Body of pancreas (tissue), 2 donors: Measurements from ENCODE around the gene PSEN2. TPM values are rescaled to one million over a fixed set of nuclear protein-coding genes. Genes with fewer than 3 reads are reported as not detected.

Experiments used
- total RNA-seq, 2 donors: library from RNA; depleted of rRNA; stranded (reverse); fragments of >200 nt; gene quantifications; one replicate each; pipeline ENCODE4 v1.1.0, GENCODE V29; 2016

Gene PSEN2
- total RNA-seq, 2 donors from 2014 or later: 80.9 to 98.9 TPM

Other genes with a start within 250 kb of the PSEN2 start
- gene ITPKB, start 131.3 kb upstream of the PSEN2 start, total RNA-seq: 10 to 100 TPM; 13.0 to 21.1 TPM
- gene COQ8A, start 69.7 kb downstream of the PSEN2 start, total RNA-seq: 100 to 1,000 TPM; 116 to 134 TPM